Measurements from ENCODE around the gene RCC2.
"Not testable (repeated sequence)": the region's sequence is repeated elsewhere in the genome, so short reads cannot be mapped to it uniquely, and the experiment has no call there.

Gene RCC2

DNA sequence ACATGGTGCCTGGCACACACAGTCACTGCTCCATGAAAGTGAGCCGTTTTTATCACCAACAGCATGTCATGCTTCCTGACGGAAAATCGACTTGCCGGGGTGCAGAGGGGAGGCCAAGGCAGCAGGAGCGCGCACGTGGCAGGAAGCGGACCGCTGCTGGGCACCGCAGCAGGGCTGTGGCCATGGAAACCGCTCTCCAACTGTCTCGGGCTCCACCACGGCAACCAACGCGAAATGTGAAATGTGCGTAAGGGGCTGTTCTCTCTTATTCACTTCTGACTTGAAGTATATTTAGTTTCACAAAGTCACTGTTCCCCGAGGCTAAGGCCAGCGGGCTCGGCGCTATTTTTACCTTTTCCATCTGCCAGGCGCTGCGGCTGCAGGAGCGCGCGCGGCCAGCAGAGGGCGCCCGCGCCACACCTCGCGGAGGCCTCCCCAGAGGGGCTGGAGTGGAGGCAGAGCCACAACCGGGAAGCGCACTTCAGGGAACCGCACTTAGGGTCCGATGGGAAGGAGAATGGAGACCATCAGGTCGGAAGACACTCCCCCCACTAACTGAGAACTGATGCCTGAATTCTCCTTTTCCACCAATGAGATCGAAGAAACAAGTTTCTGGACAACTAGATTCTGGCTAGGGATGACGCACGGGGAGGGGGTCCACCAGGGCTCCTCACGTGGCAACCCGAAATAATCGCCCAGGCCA, 19.7 kb downstream of the RCC2 start:
- no peak for DNase-seq (ENCODE audit: low spot score)

DNA sequence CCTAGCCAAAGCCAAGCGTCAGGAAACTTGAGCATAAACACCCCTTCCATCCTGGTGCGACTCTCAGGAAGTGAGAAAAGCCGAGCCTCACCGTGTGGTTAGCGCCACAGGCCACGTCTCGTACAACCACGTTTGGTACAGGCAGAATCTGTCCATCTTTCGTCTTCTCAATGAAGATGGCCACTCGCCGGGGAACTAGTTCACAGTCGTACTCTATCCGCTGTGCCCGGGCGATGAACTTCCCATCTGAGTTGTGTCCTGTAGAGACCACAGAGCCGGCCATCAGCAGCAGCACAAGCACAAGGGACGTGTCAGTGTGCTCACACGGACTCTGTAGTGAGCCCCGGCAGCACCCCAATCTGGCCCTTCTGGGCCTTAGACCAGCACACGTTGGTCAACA, 23.1 kb downstream of the RCC2 start:
- no peak for DNase-seq (ENCODE audit: low spot score)

DNA sequence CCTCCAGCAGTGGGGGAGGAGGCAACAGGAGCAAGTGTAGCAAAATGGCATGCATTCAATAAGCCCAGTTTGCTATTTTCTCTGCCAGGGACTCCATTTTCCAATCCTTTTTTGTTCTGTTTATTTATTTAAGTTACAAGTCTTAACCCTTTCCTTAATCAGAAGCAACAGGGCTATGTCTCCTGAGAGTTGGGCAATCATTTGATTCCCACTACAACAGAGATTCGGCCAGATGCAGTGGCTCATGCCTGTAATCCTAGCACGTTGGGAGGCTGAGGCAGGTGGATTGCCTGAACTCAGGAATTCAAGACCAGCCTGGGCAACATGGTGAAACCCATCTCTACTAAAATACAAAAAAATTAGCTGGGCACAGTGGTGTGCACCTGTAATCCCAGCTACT, 25.5 kb downstream of the RCC2 start:
- DNase-seq (ENCODE audit: low spot score): no peak

GRCh38 chr1:17412093-17412870, 27.2 kb downstream of the RCC2 start:
- DNase-seq (ENCODE audit: low spot score): no peak

GRCh38 chr1:17409391-17409811, 30.1 kb downstream of the RCC2 start:
- DNase-seq (ENCODE audit: low spot score): no peak

DNA sequence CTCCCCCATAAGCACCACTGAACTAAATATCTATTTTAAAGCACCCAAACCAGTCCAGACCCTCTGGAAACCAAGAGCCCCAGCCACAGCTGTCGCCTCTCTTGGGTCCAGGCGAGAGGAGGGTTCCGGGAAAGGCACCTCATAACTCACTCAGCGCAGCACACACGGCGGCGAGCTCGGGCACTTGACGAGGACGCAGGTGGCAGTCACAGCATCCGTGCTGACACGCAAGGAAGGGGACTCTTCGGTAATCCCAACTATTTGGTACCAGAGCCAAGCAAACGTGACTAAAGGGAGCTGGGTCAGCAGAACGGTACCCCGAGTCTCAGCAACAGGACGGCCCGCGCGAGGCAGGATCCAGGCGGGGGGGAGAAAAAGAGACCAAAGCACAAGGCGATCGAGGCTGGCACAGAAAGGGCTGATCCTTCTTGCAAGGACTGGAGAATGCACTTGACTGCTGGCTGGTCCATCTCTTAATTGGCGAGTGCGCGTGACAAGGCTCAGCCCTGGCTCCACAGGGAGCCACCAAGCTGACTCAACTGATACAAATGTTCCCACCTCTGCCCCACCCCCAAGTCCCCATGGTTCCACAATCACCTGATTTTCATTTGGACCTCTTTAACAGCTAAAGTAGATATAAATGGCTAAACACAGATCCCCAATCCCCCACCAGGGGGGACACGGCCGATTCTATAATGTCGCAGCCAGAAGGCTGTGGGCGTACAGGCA, 31.5 kb downstream of the RCC2 start:
- DNase-seq (ENCODE audit: low spot score): not testable (repeated sequence)

DNA sequence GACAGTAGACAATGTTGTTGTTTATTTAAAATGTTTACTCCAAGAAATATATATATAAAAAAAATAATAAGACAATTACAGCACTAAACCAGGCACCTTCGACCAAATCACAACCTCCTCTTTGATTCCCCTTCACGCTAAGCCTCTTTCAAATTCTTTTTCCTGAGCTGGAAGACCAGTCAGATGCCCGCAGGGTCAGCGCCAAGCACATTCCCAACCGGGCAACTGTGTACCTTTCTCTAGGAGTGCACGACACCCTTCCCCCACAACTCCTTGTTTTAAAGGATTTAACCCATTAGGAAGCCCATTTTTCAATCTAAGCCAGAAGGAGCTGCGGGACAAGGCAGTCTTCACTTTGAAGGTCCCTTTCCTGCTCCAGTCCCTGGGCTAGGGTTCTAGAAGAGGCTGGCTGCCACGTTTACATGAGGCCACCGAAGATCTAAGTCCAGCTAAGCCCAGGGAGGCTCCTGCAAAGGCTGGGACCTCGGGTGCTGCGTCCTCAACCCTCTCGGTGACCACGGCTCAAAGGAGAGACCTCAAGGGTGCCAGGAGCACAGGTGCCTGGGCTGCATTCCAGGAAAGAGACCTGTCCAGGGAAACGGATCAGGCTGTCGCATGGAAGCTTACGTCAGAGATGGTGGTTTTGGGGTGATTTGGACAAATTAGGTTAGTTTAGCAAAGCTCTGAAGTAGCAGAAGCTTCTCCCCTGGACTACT, 32.6 kb downstream of the RCC2 start:
- DNase-seq (ENCODE audit: low spot score): not testable (repeated sequence)

GRCh38 chr1:17405898-17406759, 33.3 kb downstream of the RCC2 start:
- DNase-seq (ENCODE audit: low spot score): peak; percentile 52

GRCh38 chr1:17404820-17405219, 34.7 kb downstream of the RCC2 start:
- DNase-seq (ENCODE audit: low spot score): no peak

GRCh38 chr1:17404034-17404684, 35.3 kb downstream of the RCC2 start:
- DNase-seq (ENCODE audit: low spot score): no peak

DNA sequence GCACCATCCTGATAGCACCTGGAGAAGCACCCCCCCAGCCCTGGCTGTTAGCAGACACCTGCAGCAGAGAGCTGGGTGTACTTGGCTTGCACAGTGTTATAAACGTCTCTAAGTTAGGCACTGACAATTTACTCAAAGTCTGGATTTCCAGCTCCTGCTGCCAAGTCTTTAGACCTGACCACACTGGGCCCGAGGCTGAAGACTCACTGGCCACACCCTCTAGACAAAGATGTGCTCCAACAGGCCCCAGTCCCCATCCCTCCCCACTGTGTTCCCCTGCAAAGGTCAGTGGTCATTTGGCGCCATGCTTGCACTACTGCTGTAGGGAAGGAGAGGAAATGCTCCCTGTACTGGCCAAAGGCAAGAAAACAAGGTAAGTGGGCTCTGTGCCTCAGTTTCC, 36.4 kb downstream of the RCC2 start:
- no peak for DNase-seq (ENCODE audit: low spot score)

DNA sequence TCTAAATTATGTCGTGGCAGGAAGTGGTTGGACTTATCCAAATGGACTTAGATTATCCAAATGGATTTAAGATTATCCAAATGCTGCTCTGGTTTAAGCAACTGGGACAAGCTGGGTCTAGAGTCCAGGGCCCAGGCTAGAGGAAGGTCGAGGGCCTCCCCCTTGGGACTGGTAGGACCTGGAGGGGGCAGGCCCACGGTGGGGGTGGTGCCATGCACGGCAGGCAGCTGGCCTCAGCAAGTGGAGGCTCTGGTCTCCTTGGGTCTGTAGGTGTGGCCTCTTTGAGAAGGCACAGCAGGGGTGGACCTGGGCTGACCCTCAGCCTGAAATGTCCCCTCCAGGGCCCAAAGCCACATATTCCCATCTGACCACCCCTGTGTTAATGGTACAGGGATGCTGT, 37.6 kb downstream of the RCC2 start:
- no peak for DNase-seq (ENCODE audit: low spot score)

DNA sequence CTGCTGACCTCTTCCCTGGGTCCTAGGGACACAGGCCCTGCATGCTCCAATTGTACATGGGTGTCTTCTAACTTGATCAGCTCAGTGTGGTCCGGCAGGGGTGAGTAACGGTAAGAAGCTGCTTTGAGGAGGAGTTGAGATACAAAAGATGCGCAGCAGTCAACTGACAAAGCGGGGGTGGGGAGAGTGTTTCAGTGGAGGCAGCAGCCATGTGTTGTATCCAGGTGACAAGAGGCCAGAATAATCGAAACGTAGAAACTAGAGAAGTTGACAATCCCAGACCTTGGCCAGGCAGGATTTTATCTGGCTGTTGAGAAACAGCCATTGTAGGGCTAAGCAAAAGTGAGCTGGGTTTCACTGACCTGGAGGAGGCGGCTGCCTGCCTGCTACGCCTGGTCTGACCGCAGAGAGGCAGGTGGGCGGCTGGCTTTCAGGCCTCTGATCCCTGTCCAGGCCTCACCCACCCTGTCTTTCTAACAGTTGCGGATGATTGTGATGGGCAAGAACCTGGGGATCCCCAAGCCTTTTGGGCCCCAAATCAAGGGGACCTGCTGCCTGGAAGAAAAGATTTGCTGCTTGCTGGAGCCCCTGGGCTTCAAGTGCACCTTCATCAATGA, 38.6 kb downstream of the RCC2 start:
- no peak for DNase-seq (ENCODE audit: low spot score)

DNA sequence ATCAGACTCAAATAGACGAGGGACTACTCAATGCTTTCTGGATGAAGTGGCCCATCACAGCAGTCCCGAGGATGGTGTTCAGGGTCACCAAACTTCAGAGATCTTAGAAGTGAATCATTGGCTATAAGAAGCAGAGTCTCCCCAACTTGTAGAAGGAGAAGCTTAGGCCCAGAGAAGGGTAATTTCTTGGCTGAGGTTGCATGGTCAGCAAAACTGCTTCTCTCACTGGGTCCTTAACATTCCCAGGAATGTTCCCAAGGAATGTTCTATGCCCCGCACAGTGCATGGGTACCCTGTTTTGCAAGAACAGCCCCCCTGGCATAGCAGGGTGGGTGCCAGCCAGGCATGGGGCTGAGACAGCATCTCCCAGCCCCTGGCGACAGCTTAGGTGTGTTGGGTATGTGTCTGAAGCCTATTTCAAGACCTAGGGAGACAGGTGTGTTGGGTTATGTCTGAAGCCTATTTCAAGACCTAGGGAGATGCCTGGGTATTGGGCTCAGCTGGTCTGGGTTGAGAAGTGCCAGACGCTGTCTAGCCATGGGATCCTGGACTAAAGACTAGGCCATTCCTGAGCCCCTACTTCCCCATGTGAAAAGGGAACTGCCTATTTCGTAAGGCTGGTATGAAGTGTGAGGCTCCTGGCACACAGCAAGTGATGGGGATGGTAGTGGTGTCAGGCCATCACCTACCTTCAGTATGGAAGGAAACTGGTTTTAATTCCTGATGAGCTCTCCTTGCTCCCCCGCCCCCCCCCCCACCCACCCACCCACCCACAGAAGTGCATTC, 41.4 kb downstream of the RCC2 start:
- DNase-seq (ENCODE audit: low spot score): no peak

DNA sequence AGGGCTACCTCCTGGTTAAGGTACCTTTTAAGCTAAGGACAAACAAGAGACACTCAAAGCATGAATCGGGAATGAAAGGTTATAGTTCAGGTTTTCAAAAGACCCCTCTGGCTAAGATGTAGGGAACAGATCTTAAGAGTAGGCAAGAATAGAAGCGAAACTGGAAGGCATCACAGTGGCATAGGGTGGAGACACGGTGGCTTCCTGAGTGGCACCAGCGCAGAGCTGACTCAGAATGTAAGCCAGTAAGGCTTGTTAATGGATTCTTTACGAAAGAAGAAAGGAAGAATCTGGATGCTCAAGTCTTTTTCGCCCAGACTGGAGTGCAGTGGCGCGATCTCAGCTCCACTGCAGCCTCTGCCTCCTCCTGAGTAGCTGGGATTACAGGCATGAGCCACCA, 46.2 kb downstream of the RCC2 start:
- DNase-seq (ENCODE audit: low spot score): no peak

DNA sequence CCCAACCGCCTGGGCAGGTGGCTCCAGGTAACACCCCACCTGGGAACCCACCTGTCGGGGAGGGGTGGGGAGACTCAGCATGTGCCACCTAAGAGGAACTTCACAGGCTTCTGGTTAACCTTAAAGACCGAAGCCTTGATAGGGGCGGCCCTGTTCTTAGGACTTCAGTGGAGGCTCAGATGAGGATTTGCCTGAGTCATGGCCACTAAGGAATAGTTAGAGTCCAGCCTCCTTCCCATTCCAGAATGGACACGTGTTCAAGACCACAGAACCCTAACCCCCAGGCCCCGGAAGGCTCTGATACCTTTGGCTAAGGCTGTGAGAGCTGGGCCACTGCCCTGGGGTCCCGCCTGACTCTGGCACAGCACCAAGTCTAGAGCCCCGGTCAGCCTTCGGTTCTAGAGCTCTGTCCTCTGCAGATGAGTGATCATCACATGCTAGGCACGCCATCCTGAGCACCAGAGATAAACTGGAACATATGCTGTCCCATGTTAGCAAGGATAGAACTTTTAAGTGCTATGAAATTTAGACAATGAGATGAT, 47.2 kb downstream of the RCC2 start:
- DNase-seq (ENCODE audit: low spot score): no peak

- DNase-seq (ENCODE audit: low spot score): no peak
Measured at GRCh38 chr1:17381161-17381560, 58.3 kb downstream of the RCC2 start.

DNA sequence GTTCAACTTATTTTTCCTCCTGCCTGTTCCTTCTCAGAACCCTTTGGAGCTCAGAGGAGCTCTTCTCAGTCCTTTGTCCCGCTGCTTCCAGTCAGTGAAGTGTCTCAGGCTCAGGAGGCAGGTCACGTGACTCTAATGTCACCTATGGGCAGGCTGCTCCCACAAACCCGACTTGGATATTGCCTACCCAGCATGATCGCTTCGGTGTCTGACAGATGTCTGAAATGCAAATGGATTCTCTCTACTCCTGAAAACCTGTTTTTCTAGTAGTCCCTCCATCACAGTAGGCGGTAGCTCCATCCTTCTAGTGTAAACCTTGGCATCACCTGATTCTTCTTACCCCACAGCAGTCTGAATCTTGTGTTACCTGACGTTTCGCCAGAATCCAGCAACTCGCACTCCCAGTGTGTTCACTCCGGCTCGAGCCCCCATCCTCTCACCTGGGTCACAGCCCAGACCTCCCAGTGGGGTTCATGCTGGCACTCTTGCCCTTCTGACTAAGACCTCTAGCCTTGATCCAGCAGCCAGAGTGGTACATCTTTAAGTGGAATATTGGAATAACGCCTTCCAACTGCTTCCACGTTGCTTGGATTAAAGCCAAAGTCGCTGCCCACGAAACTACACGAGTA, 62.0 kb downstream of the RCC2 start:
- DNase-seq (ENCODE audit: low spot score): no peak

DNA sequence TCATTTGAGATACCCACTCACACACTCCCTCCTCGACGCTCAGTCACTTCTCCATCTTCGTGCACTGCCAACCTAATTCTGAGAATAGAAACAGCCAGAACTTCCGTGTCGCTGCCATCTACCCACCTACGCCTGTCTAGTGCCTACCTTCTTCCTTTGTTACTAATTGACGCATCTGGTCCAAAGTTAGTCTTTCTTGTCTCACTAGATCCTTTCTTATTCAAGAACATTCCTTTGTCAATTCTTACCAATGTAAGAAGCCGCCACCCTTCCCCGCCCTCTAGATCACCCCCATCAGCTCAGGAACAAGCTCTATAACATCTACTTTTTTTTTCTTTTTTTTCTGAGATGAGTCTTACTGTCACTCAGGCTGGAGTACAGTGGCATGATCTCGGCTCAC, 63.8 kb downstream of the RCC2 start:
- no peak for DNase-seq (ENCODE audit: low spot score)
